SK-N-SH (cell line): ENCODE results near the gene C14orf93.

ENCODE experiments used
- ELF1 ChIP-seq: IDR thresholded peaks from 2 replicates; pipeline ENCODE4 v1.4.0; 2012
- EZH2phosphoT487 ChIP-seq: fragments of 200-600 bp; sonication (generic); IDR thresholded peaks from 2 replicates; pipeline ENCODE4 v1.6.1; 2017; ENCODE audit warnings: low read depth, mixed run types, mild to moderate bottlenecking, antibody characterized with exemption, moderate library complexity, borderline replicate concordance
- JUND ChIP-seq: IDR thresholded peaks from 2 replicates; pipeline ENCODE4 v1.4.0; 2012
- NFIC ChIP-seq: IDR thresholded peaks from 2 replicates; pipeline ENCODE4 v1.4.0; 2012; ENCODE audit warnings: borderline replicate concordance
- NRF1 ChIP-seq: IDR thresholded peaks from 2 replicates; pipeline ENCODE4 v1.6.1; 2012; ENCODE audit warnings: low read depth, mild to moderate bottlenecking, low read length
- POLR2AphosphoS5 ChIP-seq: IDR thresholded peaks from 2 replicates; pipeline ENCODE4 v1.6.1; 2012; ENCODE audit warnings: low read depth, low read length
- RCOR1 ChIP-seq: fragments of 150-350 bp; IDR thresholded peaks from 2 replicates; pipeline ENCODE4 v1.6.1; 2017; ENCODE audit warnings: antibody characterized with exemption, low read length
- RFX5 ChIP-seq: IDR thresholded peaks from 2 replicates; pipeline ENCODE4 v1.6.1; 2012; ENCODE audit warnings: mild to moderate bottlenecking, improper control_type of control experiment, low read length
- SMC3 ChIP-seq: IDR thresholded peaks from 2 replicates; pipeline ENCODE4 v1.6.1; 2012; ENCODE audit warnings: low read depth, low read length, improper control_type of control experiment
- TAF1 ChIP-seq: IDR thresholded peaks from 2 replicates; pipeline ENCODE4 v1.6.1; 2012; ENCODE audit warnings: low read depth, mild to moderate bottlenecking, low read length, moderate library complexity, borderline replicate concordance
- TF ChIP-seq, protein P1 (sequence below): fragments of 200-600 bp; sonication (generic); IDR thresholded peaks from 2 replicates; pipeline ENCODE4 v1.6.1; 2017; ENCODE audit warnings: antibody characterized with exemption, mild to moderate bottlenecking, moderate library complexity
- TF ChIP-seq, protein P2 (sequence below): IDR thresholded peaks from 2 replicates; pipeline ENCODE4 v1.4.0; 2012; ENCODE audit warnings: low read depth, borderline replicate concordance

DNA sequence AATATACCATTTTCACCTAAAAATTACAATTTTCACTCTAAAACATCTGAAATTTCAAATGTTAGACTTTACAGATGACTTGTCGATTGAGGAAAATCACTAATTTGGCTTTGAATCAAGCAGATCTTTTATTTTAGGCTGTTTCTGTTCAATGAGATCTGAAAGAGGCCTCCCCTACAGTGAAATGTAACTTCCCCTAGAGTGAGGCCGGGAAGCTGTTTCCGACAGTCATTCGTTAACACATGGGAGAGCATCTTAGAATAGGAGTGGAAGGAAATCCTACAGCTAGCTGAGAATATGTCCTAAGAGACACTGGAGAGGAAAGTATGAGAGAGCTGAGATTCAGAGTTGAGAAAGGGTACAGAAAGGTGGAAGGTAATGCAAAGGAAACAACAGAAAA lies 5.7 kb upstream of the C14orf93 start:
- TF ChIP-seq, protein P1, sequence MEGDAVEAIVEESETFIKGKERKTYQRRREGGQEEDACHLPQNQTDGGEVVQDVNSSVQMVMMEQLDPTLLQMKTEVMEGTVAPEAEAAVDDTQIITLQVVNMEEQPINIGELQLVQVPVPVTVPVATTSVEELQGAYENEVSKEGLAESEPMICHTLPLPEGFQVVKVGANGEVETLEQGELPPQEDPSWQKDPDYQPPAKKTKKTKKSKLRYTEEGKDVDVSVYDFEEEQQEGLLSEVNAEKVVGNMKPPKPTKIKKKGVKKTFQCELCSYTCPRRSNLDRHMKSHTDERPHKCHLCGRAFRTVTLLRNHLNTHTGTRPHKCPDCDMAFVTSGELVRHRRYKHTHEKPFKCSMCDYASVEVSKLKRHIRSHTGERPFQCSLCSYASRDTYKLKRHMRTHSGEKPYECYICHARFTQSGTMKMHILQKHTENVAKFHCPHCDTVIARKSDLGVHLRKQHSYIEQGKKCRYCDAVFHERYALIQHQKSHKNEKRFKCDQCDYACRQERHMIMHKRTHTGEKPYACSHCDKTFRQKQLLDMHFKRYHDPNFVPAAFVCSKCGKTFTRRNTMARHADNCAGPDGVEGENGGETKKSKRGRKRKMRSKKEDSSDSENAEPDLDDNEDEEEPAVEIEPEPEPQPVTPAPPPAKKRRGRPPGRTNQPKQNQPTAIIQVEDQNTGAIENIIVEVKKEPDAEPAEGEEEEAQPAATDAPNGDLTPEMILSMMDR: no peak
- TF ChIP-seq TAF1: no peak
- no peak for TF ChIP-seq EZH2phosphoT487
- no peak for TF ChIP-seq NFIC
- no peak for TF ChIP-seq ELF1
- TF ChIP-seq SMC3: no peak
- TF ChIP-seq NRF1: no peak
- TF ChIP-seq, protein P2, sequence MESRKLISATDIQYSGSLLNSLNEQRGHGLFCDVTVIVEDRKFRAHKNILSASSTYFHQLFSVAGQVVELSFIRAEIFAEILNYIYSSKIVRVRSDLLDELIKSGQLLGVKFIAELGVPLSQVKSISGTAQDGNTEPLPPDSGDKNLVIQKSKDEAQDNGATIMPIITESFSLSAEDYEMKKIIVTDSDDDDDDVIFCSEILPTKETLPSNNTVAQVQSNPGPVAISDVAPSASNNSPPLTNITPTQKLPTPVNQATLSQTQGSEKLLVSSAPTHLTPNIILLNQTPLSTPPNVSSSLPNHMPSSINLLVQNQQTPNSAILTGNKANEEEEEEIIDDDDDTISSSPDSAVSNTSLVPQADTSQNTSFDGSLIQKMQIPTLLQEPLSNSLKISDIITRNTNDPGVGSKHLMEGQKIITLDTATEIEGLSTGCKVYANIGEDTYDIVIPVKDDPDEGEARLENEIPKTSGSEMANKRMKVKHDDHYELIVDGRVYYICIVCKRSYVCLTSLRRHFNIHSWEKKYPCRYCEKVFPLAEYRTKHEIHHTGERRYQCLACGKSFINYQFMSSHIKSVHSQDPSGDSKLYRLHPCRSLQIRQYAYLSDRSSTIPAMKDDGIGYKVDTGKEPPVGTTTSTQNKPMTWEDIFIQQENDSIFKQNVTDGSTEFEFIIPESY: no peak
- TF ChIP-seq RCOR1: no peak
- TF ChIP-seq POLR2AphosphoS5: no peak
- TF ChIP-seq JUND: no peak
- TF ChIP-seq RFX5: no peak
